Neural crest cell (in vitro differentiated cells): ENCODE measurements around the gene MAS1L. TPM values are rescaled to one million over a fixed set of nuclear protein-coding genes. Genes with fewer than 3 reads are reported as not detected.

Experiments used
- DNase-seq: peaks from one replicate; pipeline ENCODE4 v3.0.0; 2021; ENCODE audit warnings: low read depth, mixed read lengths, low spot score
- H3K27ac Mint-ChIP-seq: one replicate; pipeline ENCODE4 v1.8.0; 2021; ENCODE audit warnings: mild to moderate bottlenecking, mixed read lengths; ENCODE audit not compliant: unreplicated experiment
- H3K27me3 Mint-ChIP-seq: 2 replicates; pipeline ENCODE4 v1.8.0; 2021; ENCODE audit warnings: low read depth, mild to moderate bottlenecking, mixed read lengths
- H3K36me3 Mint-ChIP-seq: 2 replicates; pipeline ENCODE4 v1.8.0; 2021; ENCODE audit warnings: low read depth, mild to moderate bottlenecking, mixed read lengths
- H3K4me1 Mint-ChIP-seq: 2 replicates; pipeline ENCODE4 v1.8.0; 2021; ENCODE audit warnings: mixed read lengths
- H3K4me3 Mint-ChIP-seq: one replicate; pipeline ENCODE4 v1.8.0; 2021; ENCODE audit warnings: mild to moderate bottlenecking, mixed read lengths
- H3K9me3 Mint-ChIP-seq: 2 replicates; pipeline ENCODE4 v1.8.0; 2021; ENCODE audit warnings: mixed read lengths
- CTCF ChIP-seq: fragments of 200-600 bp; sonication (generic); conservative IDR thresholded peaks from 2 replicates; pipeline ENCODE4 v1.5.0; 2021; ENCODE audit warnings: antibody characterized with exemption, mild to moderate bottlenecking
- total RNA-seq: library from RNA; stranded (reverse); gene quantifications from 2 replicates; pipeline ENCODE4 v1.2.1, GENCODE V29; 2021

The MAS1L gene
- total RNA-seq, 1 donor from 2014 or later, result not detected

- no peak for DNase-seq
- Mint-ChIP-seq H3K4me1 (no peaks in the 10 kb centered on the region), H3K27ac (no peak overlapping the region), H3K36me3 (no peaks in the 10 kb centered on the region), H3K9me3 (peaks cover 8% of the 10 kb centered on the region), H3K27me3 (no peaks in the 10 kb centered on the region), H3K4me3 (no peak overlapping the region)
- TF ChIP-seq CTCF, result no peak
These were observed 4.0 kb downstream of the MAS1L start for GRCh38 chr6:29483735-29484134.

GRCh38 chr6:29483186-29483585 is 4.6 kb downstream of the MAS1L start:
- Mint-ChIP-seq H3K27ac (no peak overlapping the region), H3K36me3 (no peaks in the 10 kb centered on the region), H3K9me3 (peaks cover 8% of the 10 kb centered on the region), H3K4me3 (no peak overlapping the region), H3K27me3 (no peaks in the 10 kb centered on the region), H3K4me1 (no peaks in the 10 kb centered on the region)
- no peak for DNase-seq
- no peak for TF ChIP-seq CTCF

GRCh38 chr6:29479560-29479959 is 8.2 kb downstream of the MAS1L start:
- Mint-ChIP-seq H3K36me3 (no peaks in the 10 kb centered on the region), H3K27me3 (no peaks in the 10 kb centered on the region), H3K9me3 (peaks cover 10% of the 10 kb centered on the region), H3K4me3 (no peak overlapping the region), H3K27ac (no peak overlapping the region), H3K4me1 (no peaks in the 10 kb centered on the region)
- TF ChIP-seq CTCF, result no peak
- no peak for DNase-seq

- no peak for TF ChIP-seq CTCF
- DNase-seq, result no peak
- no peaks in the 10 kb centered on the region for H3K27me3 Mint-ChIP-seq
- peaks cover 10% of the 10 kb centered on the region for H3K9me3 Mint-ChIP-seq
- H3K4me1 Mint-ChIP-seq, result no peaks in the 10 kb centered on the region
- no peak overlapping the region for H3K27ac Mint-ChIP-seq
- no peaks in the 10 kb centered on the region for H3K36me3 Mint-ChIP-seq
- no peak overlapping the region for H3K4me3 Mint-ChIP-seq
These were observed 9.0 kb downstream of the MAS1L start for GRCh38 chr6:29478740-29479139.

- Mint-ChIP-seq H3K4me3 (no peak overlapping the region), H3K9me3 (peaks cover 10% of the 10 kb centered on the region), H3K27ac (no peak overlapping the region), H3K27me3 (peaks cover 2% of the 10 kb centered on the region), H3K36me3 (no peaks in the 10 kb centered on the region), H3K4me1 (no peaks in the 10 kb centered on the region)
- TF ChIP-seq CTCF, result no peak
- no peak for DNase-seq
These were observed 9.8 kb downstream of the MAS1L start for GRCh38 chr6:29477923-29478450.

GRCh38 chr6:29474996-29475395 is 12.8 kb downstream of the MAS1L start:
- no peaks in the 10 kb centered on the region for H3K4me1 Mint-ChIP-seq
- H3K4me3 Mint-ChIP-seq, result no peak overlapping the region
- no peaks in the 10 kb centered on the region for H3K36me3 Mint-ChIP-seq
- peaks cover 3% of the 10 kb centered on the region for H3K27me3 Mint-ChIP-seq
- TF ChIP-seq CTCF, result no peak
- no peak overlapping the region for H3K27ac Mint-ChIP-seq
- H3K9me3 Mint-ChIP-seq, result peaks cover 2% of the 10 kb centered on the region
- DNase-seq, result no peak
